HG03045 (cell line): ENCODE results near the gene RSBN1L.
A peak's percentile ranks its signal among the peaks of the same experiment; 100 is the strongest.
"Not testable (repeated sequence)": the region's sequence is repeated elsewhere in the genome, so short reads cannot be mapped to it uniquely, and the experiment has no call there.

Experiments used
- ATAC-seq: cut with Tn5 transposase; IDR thresholded peaks from one replicate; pipeline ENCODE4 v1.9.1; 2021; ENCODE audit warnings: mild to moderate bottlenecking, moderate library complexity; ENCODE audit not compliant: unreplicated experiment

The RSBN1L gene

GRCh38 chr7:77696057-77696642 lies at the start of gene RSBN1L:
Gene RSBN1L, plus strand, starts transcription at chr7:77696459. Its CDS starts 11 bp downstream, at chr7:77696470.
- ATAC-seq: peak; percentile 97

- no peak for ATAC-seq
Measured at GRCh38 chr7:77648742-77649338, 47.4 kb upstream of the RSBN1L start.

- no peak for ATAC-seq
Measured at GRCh38 chr7:77649716-77650349, 46.4 kb upstream of the RSBN1L start.

DNA sequence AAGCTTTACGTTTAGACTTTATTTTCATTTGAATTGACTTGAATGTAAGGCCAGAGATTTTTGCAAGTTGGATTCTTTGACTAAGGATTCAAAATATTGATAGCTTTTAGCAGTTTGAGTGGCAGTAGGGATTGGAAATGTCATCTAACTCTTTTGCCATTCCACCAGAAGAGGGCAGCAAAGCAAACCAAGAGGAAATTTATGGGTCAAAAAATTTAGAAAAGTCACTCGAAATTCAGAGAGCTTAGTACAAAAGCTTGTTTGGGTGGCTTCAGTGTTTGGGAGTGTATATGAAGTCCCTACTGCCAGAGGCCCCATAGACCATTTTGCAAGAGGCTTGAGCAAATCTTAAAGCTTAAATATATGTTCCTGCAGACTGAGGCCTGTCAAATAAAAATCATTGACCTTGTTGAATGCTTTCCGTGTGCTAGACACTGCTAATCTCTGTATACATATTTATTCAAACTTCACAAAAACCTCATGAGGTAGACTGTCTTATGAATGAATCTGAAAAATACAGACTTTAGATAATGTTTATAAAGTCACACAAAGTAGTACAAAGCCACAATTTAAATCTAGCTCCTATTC lies 44.6 kb upstream of the RSBN1L start:
- ATAC-seq: no peak

DNA sequence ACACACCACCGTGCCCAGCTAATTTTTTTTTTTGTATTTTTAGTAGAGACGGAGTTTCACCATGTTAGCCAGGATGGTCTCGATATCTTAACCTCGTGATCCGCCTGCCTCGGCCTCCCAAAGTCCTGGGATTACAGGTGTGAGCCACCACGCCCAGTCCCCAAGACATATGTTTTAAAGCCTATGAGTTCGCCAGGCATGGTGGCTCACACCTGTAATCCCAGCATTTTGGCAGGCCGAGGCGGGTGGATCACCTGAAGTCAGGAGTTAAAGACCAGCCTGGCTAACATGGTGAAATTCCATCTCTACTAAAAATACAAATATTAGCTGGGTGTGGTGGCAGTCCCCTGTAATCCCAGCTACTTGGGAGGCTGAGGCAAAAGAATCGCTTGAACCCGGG lies 43.4 kb upstream of the RSBN1L start:
- ATAC-seq: not testable (repeated sequence)

GRCh38 chr7:77653572-77653971 lies 42.7 kb upstream of the RSBN1L start:
- ATAC-seq: no peak

DNA sequence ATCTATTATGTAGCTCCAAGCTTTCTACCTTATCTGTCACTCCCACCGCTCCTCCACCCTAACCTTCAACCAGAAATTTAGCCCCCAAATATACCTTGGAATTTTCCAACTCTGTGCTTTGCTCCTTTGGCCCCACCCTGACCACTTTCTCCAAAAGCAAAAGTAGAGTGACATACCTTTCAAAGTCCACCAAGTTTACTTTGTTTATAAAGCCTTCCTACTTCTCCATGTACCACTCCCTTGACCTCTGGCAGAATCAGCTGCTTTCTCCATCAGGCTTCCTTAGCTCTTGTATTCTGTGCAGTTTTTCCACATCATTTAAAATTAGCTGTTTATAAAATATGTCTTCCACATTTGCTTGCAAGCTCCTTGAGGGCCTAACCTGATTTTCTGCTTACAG lies 40.9 kb upstream of the RSBN1L start:
- no peak for ATAC-seq

- no peak for ATAC-seq
Measured at GRCh38 chr7:77655836-77656455, 40.3 kb upstream of the RSBN1L start.

GRCh38 chr7:77657427-77658224 lies 38.6 kb upstream of the RSBN1L start:
- ATAC-seq: no peak

- ATAC-seq: no peak
Measured at GRCh38 chr7:77658928-77659327, 37.3 kb upstream of the RSBN1L start.

- no peak for ATAC-seq
Measured at GRCh38 chr7:77661816-77662215, 34.4 kb upstream of the RSBN1L start.

DNA sequence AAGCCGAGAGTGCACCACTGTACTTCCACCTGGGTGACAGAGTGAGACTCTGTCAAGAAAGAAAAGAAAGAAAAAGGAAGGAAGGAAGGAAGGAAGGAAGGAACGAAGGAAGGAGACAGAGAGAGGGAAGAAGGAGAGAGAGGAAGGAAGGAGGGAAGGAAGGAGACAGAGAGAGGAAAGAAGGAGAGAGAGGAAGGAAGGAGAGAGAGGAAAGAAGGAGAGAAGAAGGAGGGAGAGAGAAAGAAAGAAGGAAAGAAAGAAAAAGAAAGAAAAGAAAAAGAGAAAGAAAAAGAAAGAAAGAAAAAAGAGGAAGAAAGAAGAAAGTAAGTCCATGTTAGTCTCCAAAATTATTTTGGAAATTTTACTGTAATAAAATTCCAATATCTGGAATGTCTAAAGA lies 33.4 kb upstream of the RSBN1L start:
- no peak for ATAC-seq

GRCh38 chr7:77664715-77665114 lies 31.5 kb upstream of the RSBN1L start:
- ATAC-seq: no peak

GRCh38 chr7:77665161-77665560 lies 31.1 kb upstream of the RSBN1L start:
- ATAC-seq: no peak

DNA sequence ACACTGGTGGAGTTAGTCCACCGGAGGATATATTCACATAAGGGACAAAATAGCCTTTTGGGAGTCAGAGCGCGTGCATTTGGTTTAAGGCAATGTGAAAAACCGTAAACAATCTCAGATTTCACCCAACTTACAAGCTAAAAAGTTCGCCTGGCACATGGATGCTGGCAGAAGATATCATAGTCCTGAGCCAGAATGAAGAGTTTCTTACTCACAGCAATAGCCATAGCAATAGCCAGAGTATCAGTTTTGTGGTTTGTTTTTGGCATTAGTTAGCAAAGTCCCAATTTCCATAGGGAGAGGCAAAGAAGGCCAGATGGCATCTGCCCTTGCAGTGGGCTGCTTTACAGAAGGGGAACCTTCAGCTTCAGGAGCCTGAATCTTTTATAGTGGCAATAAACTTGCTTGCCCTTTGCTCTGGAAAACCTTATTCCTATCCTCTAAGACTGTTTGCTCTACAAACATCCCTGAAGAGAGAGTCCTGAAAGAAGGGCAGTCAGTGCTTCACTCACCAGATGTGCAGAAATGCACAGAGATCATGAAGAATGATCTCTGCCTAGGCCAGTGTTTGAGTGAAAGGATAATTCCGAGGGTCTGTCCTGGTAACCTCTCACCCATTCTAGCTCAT lies 28.7 kb upstream of the RSBN1L start:
- no peak for ATAC-seq

GRCh38 chr7:77674878-77675277 lies 21.4 kb upstream of the RSBN1L start:
- ATAC-seq: peak; percentile 66

GRCh38 chr7:77679608-77680007 lies 16.7 kb upstream of the RSBN1L start:
- no peak for ATAC-seq

DNA sequence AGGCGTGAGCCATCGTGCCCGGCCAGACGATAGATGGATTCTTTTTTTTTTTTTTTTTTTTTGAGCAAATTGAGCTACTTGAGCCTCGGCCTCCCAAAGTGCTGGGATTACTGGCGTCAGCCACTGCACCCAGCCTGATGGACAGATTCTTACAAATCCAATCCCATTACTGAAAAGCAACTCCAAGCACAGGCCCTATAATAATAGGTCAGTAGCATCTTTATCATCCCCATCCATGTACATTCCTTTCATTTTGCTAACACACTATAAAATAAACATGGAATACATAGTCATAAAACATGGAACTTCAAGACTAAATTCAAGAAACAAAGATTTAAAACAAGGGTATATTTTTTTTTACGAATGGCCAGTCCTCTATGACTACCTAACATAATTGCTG lies 16.0 kb upstream of the RSBN1L start:
- ATAC-seq: no peak

GRCh38 chr7:77684030-77684429 lies 12.2 kb upstream of the RSBN1L start:
- no peak for ATAC-seq

DNA sequence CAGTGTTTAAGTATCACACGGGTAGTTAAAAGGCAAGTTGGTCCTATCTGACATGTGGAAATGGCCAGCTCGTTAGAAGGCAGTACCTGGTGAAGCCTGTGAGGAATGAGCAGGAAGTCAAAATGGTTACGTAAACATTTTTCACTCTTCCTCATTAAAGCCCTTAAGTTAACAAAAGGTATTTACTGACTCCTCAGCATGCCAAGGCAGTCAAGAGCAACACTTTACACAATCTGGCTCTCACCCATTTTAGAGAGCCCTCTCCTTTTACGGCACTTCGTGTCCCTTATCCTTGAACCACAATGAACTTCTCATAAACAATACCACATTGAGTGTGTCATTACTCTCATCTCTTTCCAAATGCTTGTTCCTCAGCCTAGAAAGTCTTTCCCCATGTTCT lies 11.0 kb upstream of the RSBN1L start:
- ATAC-seq: no peak
